ENCODE results near the gene MFSD6L.

Gene MFSD6L, protein sequence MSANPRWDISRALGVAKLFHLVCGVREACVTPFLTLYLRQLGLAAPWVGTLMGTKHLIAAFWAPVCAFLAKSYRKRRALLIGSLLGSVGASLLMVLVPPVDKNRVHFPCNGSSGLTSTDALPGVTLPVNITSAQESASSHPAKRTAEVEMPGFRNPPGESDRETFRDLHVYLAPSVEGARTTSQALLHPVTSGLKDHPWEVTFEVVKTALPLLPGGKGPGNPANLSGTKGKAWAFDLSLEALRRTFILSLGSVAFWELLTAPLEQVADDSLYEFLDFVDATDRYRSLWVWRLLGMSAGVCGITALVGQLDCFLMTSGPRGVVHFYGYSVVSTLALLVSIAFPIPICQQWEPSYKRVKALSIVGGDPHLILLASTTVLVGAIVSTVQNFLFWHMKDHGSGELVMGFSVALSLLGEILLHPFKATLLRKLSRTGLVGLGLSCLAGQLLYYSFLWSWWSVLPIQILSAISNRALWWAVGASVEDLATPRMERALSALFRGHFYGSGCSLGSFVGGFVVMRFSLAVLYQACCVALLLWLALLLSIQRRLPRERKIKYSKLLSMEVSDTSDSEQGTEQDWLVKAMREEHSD

DNA sequence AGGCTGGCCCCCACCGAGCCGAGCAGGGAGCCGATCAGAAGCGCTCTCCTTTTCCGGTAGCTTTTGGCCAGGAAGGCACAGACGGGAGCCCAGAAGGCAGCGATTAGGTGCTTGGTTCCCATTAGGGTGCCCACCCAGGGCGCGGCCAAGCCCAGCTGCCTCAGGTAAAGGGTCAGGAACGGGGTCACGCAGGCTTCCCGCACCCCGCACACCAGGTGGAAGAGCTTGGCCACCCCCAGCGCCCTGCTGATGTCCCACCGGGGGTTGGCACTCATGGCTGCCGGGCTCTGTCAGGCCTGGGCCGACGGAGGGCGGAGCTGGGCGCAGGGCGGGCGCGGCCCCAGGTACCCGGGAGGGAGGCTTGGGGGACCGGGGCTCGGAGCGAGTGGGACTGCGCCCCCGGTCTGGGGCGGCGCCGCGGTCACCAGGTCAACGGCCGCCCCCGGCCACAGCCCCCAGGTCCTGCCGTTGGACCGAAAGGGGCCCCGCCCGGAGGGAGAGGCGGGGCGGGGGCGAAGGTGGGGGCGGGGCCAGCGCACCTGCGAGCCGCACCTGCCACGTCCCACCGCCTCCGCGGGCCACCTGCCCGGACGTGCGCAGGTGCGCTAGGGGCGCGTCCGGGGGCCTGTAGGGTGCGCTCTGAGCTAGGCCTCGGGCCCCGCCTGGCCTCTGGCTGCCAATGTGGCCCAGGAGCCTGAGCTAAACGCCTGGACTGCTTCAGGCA is at the start of gene MFSD6L:
Gene MFSD6L (minus strand): TSS at position 520 of the 724 bp plus-strand sequence. CDS start 245 bp downstream, at position 275.
- no peak for DNase-seq

DNA sequence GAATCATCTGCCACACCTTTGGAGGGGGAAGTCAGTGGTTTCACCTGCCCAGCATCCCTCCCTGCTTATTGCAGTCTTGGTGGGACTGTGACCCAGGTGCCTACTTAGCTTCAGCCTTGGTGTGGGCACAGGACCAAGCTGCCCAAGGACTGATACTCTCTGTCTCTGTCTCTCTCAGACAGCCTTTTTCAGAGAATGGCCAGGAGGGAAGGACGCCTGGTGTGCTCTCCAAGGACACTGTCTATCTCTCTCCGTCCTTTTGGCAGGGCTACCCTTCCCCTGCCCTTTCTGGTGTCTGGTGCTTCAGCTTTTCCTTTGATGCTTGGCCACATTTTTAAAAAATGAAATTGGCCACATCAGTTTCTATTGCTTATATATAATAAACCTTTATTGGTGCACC is 48.7 kb upstream of the MFSD6L start:
- DNase-seq: no peak

- no peak for DNase-seq
Observed at GRCh38 chr17:8846768-8847211, 47.6 kb upstream of the MFSD6L start.

DNA sequence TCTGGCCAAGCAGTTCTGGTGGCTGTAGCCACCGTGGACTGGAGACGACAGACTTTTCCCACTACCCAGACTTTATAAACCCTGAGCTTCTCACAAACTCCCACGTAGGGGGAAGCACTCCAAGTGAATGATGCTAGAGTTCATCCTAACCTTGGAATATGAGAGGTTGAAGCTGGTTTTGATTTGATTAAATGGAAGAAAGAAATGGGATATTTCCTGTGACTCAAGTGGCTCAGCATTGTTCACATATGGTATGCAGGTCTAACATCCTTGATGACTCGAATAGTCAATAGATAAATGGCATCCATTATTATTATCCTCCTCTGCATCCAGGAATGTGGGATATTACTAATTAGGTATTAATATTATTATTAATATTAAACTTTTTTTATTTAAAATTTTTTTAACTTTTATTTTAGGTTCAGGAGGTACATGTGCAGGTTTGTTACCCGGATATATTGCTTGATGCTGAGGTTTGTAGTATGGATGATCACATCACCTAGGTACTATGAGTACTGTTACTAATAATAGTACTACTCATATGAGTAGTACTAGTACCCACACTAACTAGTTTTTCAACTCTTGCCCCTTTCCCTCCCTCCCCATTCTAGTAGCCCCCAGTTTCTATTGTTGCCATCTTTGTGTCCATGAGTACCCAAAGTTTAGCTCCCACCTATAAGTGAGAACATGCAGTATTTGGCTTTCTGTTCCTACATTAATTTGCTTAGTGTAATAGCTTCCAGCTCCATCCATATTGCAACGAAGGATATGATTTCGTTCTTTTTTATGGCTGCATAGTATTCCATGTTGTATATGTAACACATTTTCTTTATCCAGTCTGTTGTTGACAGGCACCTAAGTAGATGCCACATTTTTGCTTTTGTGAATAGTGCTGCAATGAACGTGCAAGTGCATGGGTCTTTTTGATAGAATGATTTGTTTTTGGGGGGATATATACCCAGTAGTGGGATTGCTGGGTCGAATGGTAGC is 45.4 kb upstream of the MFSD6L start:
- DNase-seq: no peak

- no peak for DNase-seq
Observed at GRCh38 chr17:8843344-8843743, 44.2 kb upstream of the MFSD6L start.

DNA sequence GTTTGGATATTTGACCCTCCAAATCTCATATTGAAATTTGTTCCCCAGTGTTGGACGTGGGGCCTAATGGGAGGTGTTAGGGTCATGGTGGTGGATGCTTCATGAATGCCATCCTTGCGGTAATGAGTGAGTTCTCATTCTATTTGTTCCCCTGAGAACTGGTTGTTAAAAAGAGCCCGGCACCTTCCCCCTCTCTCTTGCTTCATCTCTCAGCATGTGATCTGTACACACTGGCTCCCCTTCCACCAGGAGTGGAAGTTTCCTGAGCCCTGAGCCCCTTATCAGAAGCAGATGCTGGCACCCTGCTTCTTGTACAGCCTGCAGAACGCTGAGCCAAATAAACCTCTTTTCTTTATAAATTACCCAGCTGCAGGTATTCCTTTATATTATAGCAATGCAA is 42.7 kb upstream of the MFSD6L start:
- no peak for DNase-seq

GRCh38 chr17:8839410-8839935 is 40.3 kb upstream of the MFSD6L start:
- DNase-seq: no peak

- no peak for DNase-seq
Observed at GRCh38 chr17:8838551-8839095, 39.5 kb upstream of the MFSD6L start.

DNA sequence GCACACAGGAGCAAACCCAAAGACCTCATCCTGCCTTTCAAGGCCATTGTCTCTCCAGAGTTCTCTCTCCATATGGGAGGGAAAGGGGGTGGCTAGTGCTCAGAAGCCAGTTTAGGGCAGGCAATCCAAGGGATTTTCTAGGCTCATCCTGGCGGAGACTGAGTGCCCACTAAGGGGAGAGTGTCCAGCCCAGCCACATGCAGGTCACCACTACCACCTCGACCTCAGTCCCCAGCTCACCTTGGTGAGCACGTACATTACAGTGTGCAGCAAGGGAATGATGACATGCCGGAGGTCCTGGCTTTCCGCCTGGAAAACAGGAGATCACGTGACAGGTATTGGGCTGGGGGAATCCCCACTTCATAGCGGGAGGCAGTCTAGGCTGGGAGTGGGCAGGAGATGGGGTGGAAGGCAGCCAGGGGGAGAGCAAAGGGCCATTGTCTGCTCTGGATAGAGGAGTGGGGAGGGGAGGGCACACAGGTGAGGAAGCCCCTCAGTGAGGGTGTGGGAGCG is 38.5 kb upstream of the MFSD6L start:
- no peak for DNase-seq

DNA sequence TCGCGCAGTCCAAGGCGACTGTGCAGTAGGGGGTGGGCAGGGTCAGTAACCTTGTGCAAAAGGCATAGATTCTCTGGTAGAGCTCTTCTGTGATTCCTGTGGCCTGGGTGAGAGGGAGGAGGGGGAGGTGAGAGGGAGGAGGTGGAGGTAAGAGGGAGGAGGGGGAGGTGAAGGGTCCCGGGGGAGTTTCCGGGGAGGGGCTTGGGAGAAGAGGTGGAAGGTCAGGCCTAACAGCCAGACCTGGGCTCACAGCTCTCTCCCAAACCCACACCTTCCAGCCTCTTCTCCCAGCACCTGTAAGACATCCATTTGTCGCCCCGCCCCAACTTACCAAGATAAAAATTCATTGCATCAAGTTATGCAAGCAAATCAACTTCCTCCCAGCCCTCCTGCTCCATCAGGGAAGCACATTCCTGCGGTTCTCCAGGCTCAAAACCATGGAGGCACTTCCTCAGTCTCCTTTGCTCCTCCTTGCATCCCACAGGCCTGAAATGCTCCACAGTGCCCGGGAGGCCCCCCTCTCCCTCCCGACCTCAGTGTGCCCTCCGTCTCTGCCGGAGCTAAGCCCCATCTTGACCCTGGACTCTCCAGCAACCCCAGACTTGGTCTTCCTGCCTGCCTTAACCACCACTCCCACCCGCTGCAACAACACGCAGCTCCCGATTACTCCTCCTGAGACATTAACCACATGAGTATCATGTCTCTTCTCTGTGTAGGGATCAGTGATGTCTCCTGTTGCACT is 37.8 kb upstream of the MFSD6L start:
- no peak for DNase-seq

- no peak for DNase-seq
Observed at GRCh38 chr17:8835631-8836364, 36.6 kb upstream of the MFSD6L start.

DNA sequence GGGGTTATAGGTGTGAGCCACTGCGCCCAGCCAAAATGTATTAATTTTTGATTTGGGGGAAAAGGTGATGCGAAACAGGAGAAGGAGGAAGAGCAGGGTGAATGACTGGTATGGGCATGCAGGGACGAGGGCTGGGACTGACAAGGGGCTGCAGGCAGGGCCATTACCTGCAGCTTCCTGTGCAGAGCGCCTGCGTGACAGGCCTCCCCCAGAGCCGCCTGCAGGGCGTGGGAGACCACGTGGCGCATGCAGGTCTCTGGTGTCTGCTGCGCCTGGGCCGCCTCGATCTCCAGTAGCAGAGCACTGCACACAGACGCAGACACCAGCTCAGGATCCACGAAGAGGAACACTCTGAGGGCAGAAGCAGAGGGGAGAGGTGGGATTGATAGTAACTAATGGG is 35.9 kb upstream of the MFSD6L start:
- DNase-seq: no peak

GRCh38 chr17:8832711-8833352 is 33.7 kb upstream of the MFSD6L start:
- DNase-seq: peak; percentile 46

- no peak for DNase-seq
Observed at GRCh38 chr17:8831234-8831849, 32.2 kb upstream of the MFSD6L start.

DNA sequence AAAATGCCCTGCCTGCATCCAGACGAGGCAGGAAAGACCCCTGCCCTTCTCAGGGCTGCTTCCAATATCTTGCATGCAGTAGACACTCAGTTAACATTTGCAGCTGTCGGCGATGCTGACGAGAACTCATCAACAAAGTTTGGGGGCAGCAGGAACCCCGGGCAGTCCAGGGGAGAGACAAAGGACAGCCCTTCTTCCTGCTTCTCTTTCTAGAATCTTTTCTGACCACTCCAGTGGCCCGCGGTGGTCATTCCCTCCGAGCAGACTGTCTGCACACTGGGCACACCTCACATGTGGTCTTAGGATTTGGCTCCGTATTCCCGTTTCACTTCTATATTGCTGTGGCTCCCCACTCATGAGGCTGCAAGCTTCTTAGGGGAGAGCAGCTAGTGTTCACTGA is 31.0 kb upstream of the MFSD6L start:
- DNase-seq: no peak

GRCh38 chr17:8829036-8829941 is 30.1 kb upstream of the MFSD6L start:
- no peak for DNase-seq

GRCh38 chr17:8828517-8828875 is 29.3 kb upstream of the MFSD6L start:
- DNase-seq: no peak

GRCh38 chr17:8826808-8827435 is 27.8 kb upstream of the MFSD6L start:
- no peak for DNase-seq

Measured in CD4-positive, alpha-beta T cell treated with Interleukin-17A for 4 hours (primary cell).